HUES64 (cell line): Measurements from ENCODE around the gene CACNA1A.

ENCODE experiments used
- H3K27ac ChIP-seq: 2 replicates; pipeline ENCODE4 v1.7.0; 2013; ENCODE audit warnings: low read depth, low read length, inconsistent platforms
- H3K27me3 ChIP-seq: 2 replicates; pipeline ENCODE4 v1.6.1; 2013; ENCODE audit warnings: mild to moderate bottlenecking, low read length; ENCODE audit not compliant: insufficient read depth
- H3K36me3 ChIP-seq: 2 replicates; pipeline ENCODE4 v1.6.1; 2013; ENCODE audit warnings: mild to moderate bottlenecking, low read length; ENCODE audit not compliant: insufficient read depth
- H3K4me1 ChIP-seq: 2 replicates; pipeline ENCODE4 v1.6.1; 2013; ENCODE audit warnings: mild to moderate bottlenecking, low read length, moderate library complexity; ENCODE audit not compliant: insufficient read depth
- H3K4me3 ChIP-seq: 2 replicates; pipeline ENCODE4 v1.5.1; 2013; ENCODE audit warnings: mild to moderate bottlenecking, low read length, moderate library complexity
- H3K9ac ChIP-seq: 2 replicates; pipeline ENCODE4 v1.6.1; 2013; ENCODE audit warnings: mild to moderate bottlenecking, low read depth, low read length
- H3K9me3 ChIP-seq: 2 replicates; pipeline ENCODE4 v1.6.1; 2013; ENCODE audit warnings: low read depth, low read length; ENCODE audit not compliant: insufficient read depth
- WGBS: fragments of 150-250, 120-280 bp; methylation state at CpG from one replicate; pipeline ENCODE4 v1.1.7; 2013; ENCODE audit warnings: missing lambda C conversion rate; 5-methylcytosine and 5-hydroxymethylcytosine counted together

CACNA1A gene

DNA sequence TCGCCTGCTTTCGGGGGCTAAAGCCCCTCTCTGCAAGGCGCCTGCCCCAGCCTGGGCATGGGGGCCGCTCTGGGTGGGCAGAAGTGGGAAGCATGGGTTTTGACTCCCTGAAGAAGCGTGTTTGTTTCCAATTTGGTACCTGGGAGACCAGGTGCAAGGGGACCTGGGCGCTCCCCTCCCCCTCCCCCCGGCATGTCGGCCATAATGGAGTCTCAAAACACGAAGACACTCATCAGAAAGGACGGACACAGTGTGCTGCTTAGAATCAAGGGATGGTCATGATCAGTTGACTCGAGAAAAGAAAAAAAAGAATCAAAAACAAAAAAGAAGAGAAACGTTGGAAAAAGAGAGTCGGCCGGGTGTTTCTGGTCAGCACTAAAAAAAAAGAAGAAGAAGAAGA, 279.3 kb downstream of the CACNA1A start:
- no peaks in the 10 kb centered on the region for H3K36me3 ChIP-seq
- H3K9ac ChIP-seq = no peak overlapping the region
- no peak overlapping the region for H3K4me3 ChIP-seq
- H3K4me1 ChIP-seq = 0 out of 2 replicates have a peak, but pooled peaks cover 4% of the 10 kb centered on the region
- 86% methylated on average over 14 of the region's 14 CpGs for WGBS
- H3K27ac ChIP-seq = no peak overlapping the region
- no peaks in the 10 kb centered on the region for H3K27me3 ChIP-seq
- H3K9me3 ChIP-seq = no peaks in the 10 kb centered on the region

- Histone ChIP-seq H3K27me3 (no peaks in the 10 kb centered on the region), H3K9me3 (no peaks in the 10 kb centered on the region), H3K4me1 (0 out of 2 replicates have a peak, but pooled peaks cover 4% of the 10 kb centered on the region), H3K27ac (no peak overlapping the region), H3K36me3 (no peaks in the 10 kb centered on the region), H3K4me3 (no peak overlapping the region), H3K9ac (no peak overlapping the region)
- 90% methylated on average over 24 of the region's 26 CpGs for WGBS
These were observed 280.1 kb downstream of the CACNA1A start for GRCh38 chr19:13225973-13226865.

- Histone ChIP-seq H3K36me3 (no peaks in the 10 kb centered on the region), H3K4me3 (no peak overlapping the region), H3K9ac (no peak overlapping the region), H3K27ac (no peak overlapping the region), H3K27me3 (no peaks in the 10 kb centered on the region), H3K4me1 (0 out of 2 replicates have a peak, but pooled peaks cover 4% of the 10 kb centered on the region), H3K9me3 (no peaks in the 10 kb centered on the region)
- WGBS = 82% methylated on average over 9 of the region's 9 CpGs
These were observed 281.2 kb downstream of the CACNA1A start for GRCh38 chr19:13225085-13225484.

- WGBS = 68% methylated on average over 2 of the region's 2 CpGs
These were observed 285.4 kb downstream of the CACNA1A start for GRCh38 chr19:13220847-13221246.

GRCh38 chr19:13215572-13216380, 290.5 kb downstream of the CACNA1A start:
- no peaks in the 10 kb centered on the region; the same call in 1 of the 2 replicates for H3K36me3 ChIP-seq
- H3K27ac ChIP-seq = no peak overlapping the region
- H3K9ac ChIP-seq = no peak overlapping the region
- H3K4me1 ChIP-seq = no peaks in the 10 kb centered on the region
- 87% methylated on average over 19 of the region's 19 CpGs for WGBS
- H3K9me3 ChIP-seq = no peaks in the 10 kb centered on the region
- H3K27me3 ChIP-seq = no peaks in the 10 kb centered on the region
- H3K4me3 ChIP-seq = no peak overlapping the region

More at GRCh38 chr19:13220847-13221246, 285.4 kb downstream of the CACNA1A start:
- H3K36me3 ChIP-seq = no peaks in the 10 kb centered on the region
- no peaks in the 10 kb centered on the region for H3K4me1 ChIP-seq
- H3K27me3 ChIP-seq = no peaks in the 10 kb centered on the region
- H3K4me3 ChIP-seq = no peak overlapping the region
- no peak overlapping the region for H3K9ac ChIP-seq
- no peaks in the 10 kb centered on the region for H3K9me3 ChIP-seq
- H3K27ac ChIP-seq = no peak overlapping the region

DNA sequence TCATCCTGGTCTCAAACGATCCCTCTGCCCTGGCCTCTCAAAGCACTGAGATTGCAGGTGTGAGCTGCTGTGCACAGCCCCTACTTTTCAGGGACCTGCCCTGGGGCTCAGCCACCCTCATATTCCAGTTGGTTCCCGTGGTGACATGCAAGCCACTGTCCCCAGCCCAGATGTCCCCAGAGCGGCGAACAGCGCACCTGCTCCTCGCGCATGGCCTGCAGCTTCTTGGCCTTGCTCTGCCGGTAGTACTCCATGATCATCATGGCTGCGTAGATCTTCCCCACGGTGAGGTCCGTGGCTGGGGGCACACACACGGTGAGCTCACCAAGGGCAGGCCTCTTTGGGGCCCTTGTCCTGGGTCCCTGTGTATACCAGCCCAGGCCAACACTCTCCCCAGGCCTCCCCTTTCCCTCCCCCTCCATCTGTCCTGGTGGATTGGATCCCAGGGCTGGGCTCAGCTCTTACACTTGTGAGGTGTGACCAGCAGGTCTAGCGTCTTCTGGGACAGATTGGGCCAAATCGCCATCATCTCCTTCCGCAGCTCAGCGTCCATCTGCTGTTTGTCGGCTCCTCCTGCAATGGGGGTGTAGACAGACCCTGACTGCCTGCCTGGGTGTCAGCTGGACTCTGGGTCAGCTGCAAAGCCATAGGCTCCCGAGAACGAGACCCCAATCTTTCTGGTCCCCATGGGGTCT, 292.1 kb downstream of the CACNA1A start:
- H3K9ac ChIP-seq = no peak overlapping the region
- H3K4me3 ChIP-seq = no peak overlapping the region
- H3K27ac ChIP-seq = no peak overlapping the region
- H3K4me1 ChIP-seq = 0 out of 2 replicates have a peak, but pooled peaks cover 4% of the 10 kb centered on the region
- no peaks in the 10 kb centered on the region for H3K27me3 ChIP-seq
- WGBS = 92% methylated on average over 19 of the region's 19 CpGs
- H3K9me3 ChIP-seq = no peaks in the 10 kb centered on the region
- H3K36me3 ChIP-seq = no peaks in the 10 kb centered on the region; the same call in 1 of the 2 replicates

- no peak overlapping the region for H3K4me3 ChIP-seq
- 0 out of 2 replicates have a peak, but pooled peaks cover 4% of the 10 kb centered on the region for H3K4me1 ChIP-seq
- no peak overlapping the region for H3K27ac ChIP-seq
- no peaks in the 10 kb centered on the region; the same call in 1 of the 2 replicates for H3K36me3 ChIP-seq
- H3K9ac ChIP-seq = no peak overlapping the region
- 65% methylated on average over 6 of the region's 7 CpGs for WGBS
- no peaks in the 10 kb centered on the region for H3K27me3 ChIP-seq
- no peaks in the 10 kb centered on the region for H3K9me3 ChIP-seq
These were observed 293.4 kb downstream of the CACNA1A start for GRCh38 chr19:13212759-13213330.

- no peak overlapping the region for H3K9ac ChIP-seq
- H3K36me3 ChIP-seq = no peaks in the 10 kb centered on the region; the same call in 1 of the 2 replicates
- no peaks in the 10 kb centered on the region for H3K27me3 ChIP-seq
- H3K4me3 ChIP-seq = no peak overlapping the region
- H3K4me1 ChIP-seq = 0 out of 2 replicates have a peak, but pooled peaks cover 4% of the 10 kb centered on the region
- WGBS = 86% methylated on average over 15 of the region's 16 CpGs
- H3K27ac ChIP-seq = no peak overlapping the region
- H3K9me3 ChIP-seq = no peaks in the 10 kb centered on the region
These were observed 294.6 kb downstream of the CACNA1A start for GRCh38 chr19:13211426-13212308.

DNA sequence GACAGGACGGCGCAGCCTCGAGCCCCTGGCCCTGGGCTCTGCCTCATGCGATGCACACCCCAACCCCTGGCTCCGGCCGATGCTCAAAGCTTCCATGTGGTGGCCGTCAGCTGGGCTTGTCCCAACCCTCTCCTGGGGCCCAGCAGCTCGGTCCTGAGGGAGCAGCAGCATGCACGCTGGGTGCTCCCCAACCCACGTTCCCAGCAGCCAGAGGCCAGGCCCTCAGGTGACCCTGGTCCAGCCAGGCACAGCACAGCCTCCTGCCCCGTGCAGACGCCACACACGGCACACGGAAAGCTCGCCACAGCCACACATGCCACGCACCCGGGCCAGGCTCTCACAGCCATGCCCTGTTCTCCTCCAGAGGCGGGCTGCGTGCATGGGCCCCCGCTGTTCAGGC, 295.3 kb downstream of the CACNA1A start:
- Histone ChIP-seq H3K4me3 (no peak overlapping the region), H3K27ac (no peak overlapping the region), H3K27me3 (no peaks in the 10 kb centered on the region), H3K9ac (no peak overlapping the region), H3K9me3 (no peaks in the 10 kb centered on the region), H3K4me1 (0 out of 2 replicates have a peak, but pooled peaks cover 4% of the 10 kb centered on the region), H3K36me3 (no peaks in the 10 kb centered on the region; the same call in 1 of the 2 replicates)
- WGBS = 92% methylated on average over 20 of the region's 20 CpGs

DNA sequence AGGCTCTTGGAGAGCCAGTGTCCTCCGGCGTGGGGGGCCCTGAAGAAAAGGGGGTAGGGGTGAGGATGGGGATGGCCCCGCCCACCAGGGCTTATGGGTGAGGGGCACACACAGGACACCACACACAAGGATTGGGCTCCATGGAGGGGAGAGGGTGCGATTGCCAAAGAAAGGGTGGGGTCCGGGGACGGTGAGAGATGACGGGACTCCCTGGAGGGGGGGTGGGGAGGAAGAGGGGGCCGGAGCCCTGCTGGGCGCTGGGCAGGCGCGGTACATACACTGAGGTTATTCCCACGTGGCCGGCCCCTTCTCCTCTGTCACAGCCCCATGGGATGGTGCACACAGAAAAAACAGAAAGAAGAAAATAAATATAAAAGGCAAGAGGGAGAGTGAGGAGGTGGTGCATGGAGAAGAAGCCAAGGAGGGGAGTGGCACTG, 295.9 kb downstream of the CACNA1A start:
- 87% methylated on average over 13 of the region's 13 CpGs for whole genome bisulfite sequencing
- Histone ChIP-seq H3K27me3 (no peaks in the 10 kb centered on the region), H3K36me3 (no peaks in the 10 kb centered on the region; the same call in 1 of the 2 replicates), H3K9ac (no peak overlapping the region), H3K4me1 (0 out of 2 replicates have a peak, but pooled peaks cover 4% of the 10 kb centered on the region), H3K4me3 (no peak overlapping the region), H3K27ac (no peak overlapping the region), H3K9me3 (no peaks in the 10 kb centered on the region)
